HCT116 (cell line): Measurements from ENCODE around the gene VPS41.

Experiments used
- CTCF ChIP-seq, 3 experiments: fragments of 200-600 bp in 1 of 3; sonication (generic) in 1 of 3; IDR thresholded peaks in 2 of 3; conservative IDR thresholded peaks in 1 of 3; 2 replicates each; pipeline ENCODE4 v1.5.1; 2012 to 2017; ENCODE audit warnings: low read depth in 2 of 3, low read length in 2 of 3, antibody characterized with exemption in 1 of 3, borderline replicate concordance in 1 of 3, control low read depth in 1 of 3, mild to moderate bottlenecking in 1 of 3, mixed read lengths in 1 of 3, mixed run types in 1 of 3, moderate library complexity in 1 of 3; ENCODE audit not compliant: insufficient read depth in 1 of 3
- EZH2 ChIP-seq: fragments of 200-600 bp; sonication (generic); IDR thresholded peaks from 2 replicates; pipeline ENCODE4 v1.6.1; 2017; ENCODE audit warnings: antibody characterized with exemption, mixed run types
- MAX ChIP-seq: IDR thresholded peaks from 2 replicates; pipeline ENCODE4 v1.6.1; 2012
- POLR2AphosphoS5 ChIP-seq: IDR thresholded peaks from 2 replicates; pipeline ENCODE4 v1.6.1; 2011; ENCODE audit warnings: mild to moderate bottlenecking, low read depth, low read length, moderate library complexity
- RAD21 ChIP-seq: IDR thresholded peaks from 2 replicates; pipeline ENCODE4 v1.6.1; 2012; ENCODE audit warnings: low read depth, mild to moderate bottlenecking
- REST ChIP-seq: IDR thresholded peaks from 2 replicates; pipeline ENCODE4 v1.6.1; 2012; ENCODE audit warnings: low read depth

GRCh38 chr7:38756521-38756920, 152.5 kb downstream of the VPS41 start:
- TF ChIP-seq RAD21 (no peak), CTCF (IDR thresholded peaks at IDR 0.05 in 2 of 3, conservative IDR thresholded peaks at IDR 0.05 in 1 of 3; ENCODE audit: borderline replicate concordance in 1 of 3, insufficient read depth in 1 of 3, low read depth in 2 of 3, low read length in 2 of 3) (no peak), EZH2 (no peak), POLR2AphosphoS5 (no peak), REST (no peak), MAX (no peak)
